ENCODE measurements around the gene BRINP3. TPM values are rescaled to one million over a fixed set of nuclear protein-coding genes. Genes with fewer than 3 reads are reported as not detected.

Gene BRINP3
- total RNA-seq, 1 donor from 2014 or later = 1.5 TPM

DNA sequence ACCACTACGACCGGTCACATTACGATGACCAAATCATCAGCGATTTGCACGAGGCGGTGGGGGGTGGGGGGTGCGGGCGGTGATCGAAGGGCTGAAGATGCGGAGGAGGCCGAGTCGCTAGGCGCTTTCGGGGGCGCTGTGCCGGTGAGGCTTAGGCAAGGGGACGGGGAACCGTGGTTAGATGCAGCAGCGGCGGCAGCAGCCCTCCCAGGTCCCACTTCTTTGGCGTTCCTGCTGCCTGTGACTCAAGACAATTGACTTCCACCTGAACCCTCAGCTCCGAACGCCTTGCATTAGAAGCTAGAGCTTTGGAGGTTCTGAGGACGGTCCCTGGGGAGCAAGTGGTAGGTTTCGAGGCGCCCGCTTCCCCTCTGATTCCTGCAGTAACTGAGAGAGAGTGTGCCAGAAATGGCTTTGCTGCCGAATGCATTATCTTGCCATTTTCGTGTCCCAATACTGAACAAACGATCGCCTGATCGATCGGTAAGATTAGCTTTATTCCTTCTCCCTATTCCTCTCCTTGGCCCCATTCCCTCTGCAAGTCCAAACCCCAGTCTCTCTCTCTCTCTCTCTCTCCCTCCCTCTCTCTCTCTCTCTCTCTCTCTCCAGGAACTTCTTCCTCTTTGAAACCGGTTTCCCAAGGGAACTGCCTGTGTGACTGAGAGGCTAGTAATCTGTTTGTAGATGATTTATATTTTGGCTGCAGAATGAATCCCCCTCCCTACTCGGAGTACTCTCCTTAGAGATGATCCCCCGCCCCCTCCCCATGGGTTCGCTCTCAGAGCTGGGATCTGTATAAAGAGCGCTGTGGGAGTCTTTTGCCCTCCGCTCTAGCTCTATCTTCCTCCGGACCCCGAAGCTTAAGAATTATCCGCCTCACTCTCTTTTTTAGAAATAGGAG is 735 bp upstream of the BRINP3 start:
- intact Hi-C loops (cut with DNase I) = no loop called here
- no peak for DNase-seq (ENCODE audit: low spot score in 2 of 2)
- H3K27me3 ChIP-seq = no peaks in the 10 kb centered on the region
- H3K9me3 ChIP-seq = no peaks in the 10 kb centered on the region
- H3K4me1 ChIP-seq = peaks cover 0 to 3% of the 10 kb centered on the region in 2 donors
- H3K4me3 ChIP-seq = peak overlapping the region; percentile 33 to 50
- no peak overlapping the region for H3K27ac ChIP-seq
- TF ChIP-seq, protein P1, sequence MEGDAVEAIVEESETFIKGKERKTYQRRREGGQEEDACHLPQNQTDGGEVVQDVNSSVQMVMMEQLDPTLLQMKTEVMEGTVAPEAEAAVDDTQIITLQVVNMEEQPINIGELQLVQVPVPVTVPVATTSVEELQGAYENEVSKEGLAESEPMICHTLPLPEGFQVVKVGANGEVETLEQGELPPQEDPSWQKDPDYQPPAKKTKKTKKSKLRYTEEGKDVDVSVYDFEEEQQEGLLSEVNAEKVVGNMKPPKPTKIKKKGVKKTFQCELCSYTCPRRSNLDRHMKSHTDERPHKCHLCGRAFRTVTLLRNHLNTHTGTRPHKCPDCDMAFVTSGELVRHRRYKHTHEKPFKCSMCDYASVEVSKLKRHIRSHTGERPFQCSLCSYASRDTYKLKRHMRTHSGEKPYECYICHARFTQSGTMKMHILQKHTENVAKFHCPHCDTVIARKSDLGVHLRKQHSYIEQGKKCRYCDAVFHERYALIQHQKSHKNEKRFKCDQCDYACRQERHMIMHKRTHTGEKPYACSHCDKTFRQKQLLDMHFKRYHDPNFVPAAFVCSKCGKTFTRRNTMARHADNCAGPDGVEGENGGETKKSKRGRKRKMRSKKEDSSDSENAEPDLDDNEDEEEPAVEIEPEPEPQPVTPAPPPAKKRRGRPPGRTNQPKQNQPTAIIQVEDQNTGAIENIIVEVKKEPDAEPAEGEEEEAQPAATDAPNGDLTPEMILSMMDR (IDR thresholded peaks at IDR 0.05) = no peak
- H3K36me3 ChIP-seq = no peaks in the 10 kb centered on the region

DNA sequence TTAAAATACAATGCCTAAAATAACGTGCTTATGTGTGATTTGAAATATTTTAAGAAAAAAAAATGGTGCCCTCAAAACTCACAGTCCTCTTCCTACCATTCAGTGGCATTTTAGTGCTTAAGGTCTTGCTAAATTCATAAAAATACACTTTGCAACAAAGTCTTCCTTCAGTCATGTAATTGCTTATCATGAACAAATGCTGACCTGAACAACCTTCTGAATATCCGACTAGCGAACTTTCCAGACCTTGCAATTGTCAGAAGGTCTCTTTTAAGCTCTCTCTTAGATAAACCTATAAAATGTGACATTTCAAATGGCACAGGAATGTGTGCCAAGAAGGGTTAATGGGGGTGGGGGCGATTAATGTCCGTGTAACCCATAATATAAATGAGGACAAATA is 858 bp downstream of the BRINP3 start:
- Histone ChIP-seq H3K9me3 (no peaks in the 10 kb centered on the region), H3K27ac (no peak overlapping the region), H3K4me3 (no peak overlapping the region), H3K36me3 (no peaks in the 10 kb centered on the region), H3K27me3 (no peaks in the 10 kb centered on the region), H3K4me1 (peaks cover 0 to 3% of the 10 kb centered on the region in 2 donors)
- intact Hi-C loops (cut with DNase I) = no loop called here
- no peak for DNase-seq (ENCODE audit: low spot score in 2 of 2)
- TF ChIP-seq, protein P1 (IDR thresholded peaks at IDR 0.05) = no peak

- H3K27me3 ChIP-seq = no peaks in the 10 kb centered on the region
- TF ChIP-seq, protein P1 (IDR thresholded peaks at IDR 0.05) = no peak
- no peak overlapping the region for H3K27ac ChIP-seq
- intact Hi-C loops (cut with DNase I) = no loop called here
- no peak for DNase-seq (ENCODE audit: low spot score in 2 of 2)
- H3K4me3 ChIP-seq = no peak overlapping the region
- H3K36me3 ChIP-seq = no peaks in the 10 kb centered on the region
- peaks cover 0 to 3% of the 10 kb centered on the region in 2 donors for H3K4me1 ChIP-seq
- no peaks in the 10 kb centered on the region for H3K9me3 ChIP-seq
Observed at GRCh38 chr1:190476321-190476720, 1.3 kb downstream of the BRINP3 start.

DNA sequence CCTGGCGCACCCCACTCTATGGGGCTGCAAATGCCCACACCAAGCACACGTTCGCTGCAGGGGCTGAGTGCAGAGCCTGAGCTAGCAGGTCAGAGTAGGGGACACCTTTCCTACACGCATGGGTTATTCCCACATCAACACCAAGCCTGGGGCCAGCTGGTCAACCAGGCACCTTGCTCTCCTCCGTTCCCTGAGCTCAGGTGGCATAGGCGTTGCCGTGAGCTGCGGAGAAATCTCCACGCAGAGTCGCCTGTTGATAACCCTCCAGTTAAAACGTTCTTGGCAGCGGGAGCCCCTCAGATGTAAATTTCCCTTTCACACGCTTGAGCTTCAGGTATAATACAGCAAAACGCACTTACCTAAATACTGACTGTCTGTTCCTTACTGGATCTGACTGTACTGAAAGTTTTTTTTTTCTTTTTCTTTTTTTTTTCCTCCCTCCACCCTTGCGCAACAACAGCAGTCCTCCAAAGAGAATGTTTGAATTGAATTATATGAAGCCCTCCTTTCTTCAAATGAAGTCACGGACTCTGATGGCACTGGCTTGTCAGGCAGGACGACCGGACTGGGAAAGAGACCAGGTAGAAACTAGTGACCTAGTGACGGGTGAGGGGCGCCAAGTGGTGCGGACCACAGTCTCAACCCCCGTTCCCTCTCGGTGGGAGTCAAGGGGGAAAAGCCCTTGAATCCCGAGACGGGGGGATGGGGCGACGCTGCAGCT is 2.1 kb downstream of the BRINP3 start:
- Histone ChIP-seq H3K27me3 (no peaks in the 10 kb centered on the region), H3K36me3 (no peaks in the 10 kb centered on the region), H3K9me3 (no peaks in the 10 kb centered on the region), H3K4me1 (peaks cover 0 to 3% of the 10 kb centered on the region in 2 donors), H3K27ac (no peak overlapping the region), H3K4me3 (peak overlapping the region; percentile 4 to 21)
- no peak for DNase-seq (ENCODE audit: low spot score in 2 of 2)
- TF ChIP-seq, protein P1 (IDR thresholded peaks at IDR 0.05) = no peak
- intact Hi-C loops (cut with DNase I) = no loop called here

DNA sequence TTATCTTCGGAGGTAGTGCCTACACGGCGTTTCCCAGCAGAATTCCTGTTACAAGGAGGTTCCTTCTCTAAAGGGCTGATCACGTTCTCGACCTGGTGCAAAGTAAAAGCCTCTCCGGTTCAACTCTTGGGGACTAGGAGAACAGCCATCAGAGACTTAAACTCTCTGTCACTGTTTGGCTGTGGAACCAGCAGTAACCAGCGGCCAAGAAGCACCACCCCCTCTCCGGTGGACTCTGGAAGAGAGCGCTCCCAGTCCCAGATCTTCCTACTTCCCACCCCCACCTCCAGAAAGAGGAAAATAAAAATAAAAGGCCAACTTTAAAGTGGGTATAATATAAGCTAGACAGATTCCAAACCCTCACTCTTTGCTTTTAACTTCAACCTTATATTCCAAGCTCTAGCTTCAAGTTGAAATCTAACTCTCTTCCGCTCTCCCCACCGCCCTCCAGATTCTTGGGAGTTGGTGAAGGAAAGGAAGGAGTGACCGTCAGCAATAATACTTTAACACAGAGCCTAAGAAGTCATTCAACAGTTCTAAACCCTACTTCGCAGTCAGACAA is 2.9 kb downstream of the BRINP3 start:
- intact Hi-C loops (cut with DNase I) = no loop called here
- Histone ChIP-seq H3K4me3 (no peak overlapping the region), H3K27ac (no peak overlapping the region), H3K27me3 (no peaks in the 10 kb centered on the region), H3K9me3 (no peaks in the 10 kb centered on the region), H3K36me3 (no peaks in the 10 kb centered on the region), H3K4me1 (peaks cover 0 to 3% of the 10 kb centered on the region in 2 donors)
- no peak for DNase-seq (ENCODE audit: low spot score in 2 of 2)
- TF ChIP-seq, protein P1 (IDR thresholded peaks at IDR 0.05) = no peak
